ENCODE data around the gene PRR33. TPM values are rescaled to one million over a fixed set of nuclear protein-coding genes. Genes with fewer than 3 reads are reported as not detected.

PRR33 gene
- not detected in 2 replicates for polyA plus RNA-seq

DNA sequence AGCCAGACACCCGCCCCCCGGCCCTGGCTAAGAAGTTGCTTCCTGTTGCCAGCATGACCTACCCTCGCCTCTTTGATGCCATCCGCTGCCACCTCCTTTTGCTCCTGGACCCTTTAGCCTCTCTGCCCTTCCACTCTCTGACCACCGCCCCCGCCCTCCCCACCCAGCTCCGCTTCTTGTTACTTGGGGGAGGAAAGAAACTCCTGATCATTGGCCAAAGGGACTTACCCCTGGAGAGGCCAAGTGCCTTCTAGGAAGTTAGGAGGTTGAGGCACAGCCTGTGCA lies at the start of gene PRR33:
Gene PRR33, minus strand, starts transcription at position 65 of the 285 bp plus-strand sequence. CDS start 1,311 bp downstream, outside the sequence.

DNA sequence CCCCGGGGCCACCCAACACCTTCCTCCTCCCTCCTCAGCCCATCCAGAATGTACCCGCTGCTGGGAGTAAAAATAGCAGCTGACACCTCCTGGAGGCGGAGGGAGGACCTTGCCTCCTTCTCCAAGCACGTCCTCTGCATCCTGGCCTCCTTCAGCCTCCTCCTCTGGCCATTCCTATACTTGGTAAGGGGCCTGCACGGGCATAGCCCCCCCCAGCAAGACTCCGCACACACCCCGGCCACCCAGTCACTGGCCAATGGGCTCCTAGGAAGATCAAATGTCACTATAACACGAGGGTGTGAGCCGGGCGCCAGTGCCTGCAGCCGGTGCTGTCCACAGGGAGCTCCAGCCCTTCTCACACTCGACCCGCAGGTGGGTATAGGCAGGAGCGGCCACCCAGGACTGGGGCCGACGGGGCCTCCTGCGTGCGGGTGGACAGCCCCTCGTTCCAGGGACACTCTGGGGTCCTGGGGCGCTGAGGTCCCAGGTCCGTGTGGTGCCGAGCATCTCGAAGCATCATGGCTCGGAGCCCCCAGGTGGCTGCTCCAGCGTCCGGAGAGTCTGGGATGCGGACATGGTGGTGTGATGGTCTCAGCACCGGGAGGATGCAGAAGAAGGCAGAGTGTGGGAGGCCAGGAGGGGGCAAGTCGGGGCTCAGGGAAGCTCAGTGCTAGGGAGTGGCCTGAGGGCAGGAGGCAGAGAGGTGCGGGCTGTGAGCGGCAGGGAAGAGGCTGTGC lies 27.9 kb upstream of the PRR33 start, which contains the start of gene TNNT3:
Gene TNNT3, plus strand, starts transcription at position 313 of the 737 bp plus-strand sequence. CDS start 3,172 bp downstream, outside the sequence.

DNA sequence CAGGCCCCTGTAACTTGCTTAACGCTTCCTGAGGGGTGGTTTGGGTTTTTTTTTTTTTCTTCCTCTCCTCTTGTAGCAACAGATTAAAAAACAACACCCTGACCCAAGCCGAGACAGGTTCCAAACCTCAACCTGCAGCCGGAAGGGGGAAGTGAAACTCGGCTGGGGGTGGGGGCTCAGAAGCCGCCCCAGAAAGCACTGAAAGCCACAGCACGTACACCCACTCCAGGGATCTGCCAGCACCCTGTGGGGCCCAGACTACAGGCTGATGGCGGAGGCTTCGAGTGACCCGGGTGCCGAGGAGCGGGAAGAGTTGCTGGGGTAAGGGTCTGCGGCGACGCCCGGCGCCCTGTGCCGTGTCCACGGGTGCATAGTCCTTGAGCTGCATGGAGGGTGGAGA lies 38.8 kb downstream of the PRR33 start, which contains the start of gene LSP1:
Gene LSP1, plus strand, starts transcription at position 208 of the 400 bp plus-strand sequence. Its CDS starts 61 bp downstream, at position 269.

GRCh38 chr11:1838426-1839144 lies 53.1 kb downstream of the PRR33 start, which contains the start of gene TNNI2:
TSS of gene TNNI2 (plus strand) at chr11:1838981. CDS start at chr11:1839697, 716 bp downstream.

Other genes starting within 250 kb of the PRR33 start
- gene KRTAP5-6, start 194.7 kb downstream of the PRR33 start, polyA plus RNA-seq = not detected in 2 replicates
- 0.83 TPM in 1 of 2 replicates, not detected in the other for gene IFITM10, start 141.3 kb downstream of the PRR33 start, polyA plus RNA-seq
- gene CTSD, start 128.0 kb downstream of the PRR33 start, polyA plus RNA-seq = 12.6 and 26.0 TPM in 2 replicates
- gene SYT8, start 56.9 kb downstream of the PRR33 start, polyA plus RNA-seq = not detected in 2 replicates
- gene TNNI2, start 52.9 kb downstream of the PRR33 start, polyA plus RNA-seq = not detected in 2 replicates
- 1.7 and 6.2 TPM in 2 replicates for gene LSP1, start 38.8 kb downstream of the PRR33 start, polyA plus RNA-seq
- not detected in 2 replicates for gene TNNT3, start 27.8 kb upstream of the PRR33 start, polyA plus RNA-seq
- gene MRPL23, start 55.4 kb upstream of the PRR33 start, polyA plus RNA-seq = 2.4 and 4.5 TPM in 2 replicates
- gene H19, start 105.9 kb upstream of the PRR33 start, polyA plus RNA-seq = not detected in 2 replicates
- gene IGF2, start 247.5 kb upstream of the PRR33 start, polyA plus RNA-seq = 0.14 TPM in 1 of 2 replicates, not detected in the other